Fibroblast of peridontal ligament (primary cell): ENCODE results near the gene SLC41A2.
"Not testable (repeated sequence)": the region's sequence is repeated elsewhere in the genome, so short reads cannot be mapped to it uniquely, and the experiment has no call there.

Source experiments
- DNase-seq: peaks from one replicate; pipeline ENCODE4 v3.0.0-alpha.2; 2010; ENCODE audit errors: extremely low read depth

The SLC41A2 gene

GRCh38 chr12:104964167-104964855 is 6.2 kb upstream of the SLC41A2 start:
- DNase-seq = no peak

- DNase-seq = no peak
Observed at GRCh38 chr12:104963757-104964156, 5.7 kb upstream of the SLC41A2 start.

GRCh38 chr12:104960464-104960863 is 2.4 kb upstream of the SLC41A2 start:
- no peak for DNase-seq

GRCh38 chr12:104959335-104959841 is 1.3 kb upstream of the SLC41A2 start:
- peak; percentile 75 for DNase-seq

GRCh38 chr12:104958805-104959334 is 780 bp upstream of the SLC41A2 start:
- no peak for DNase-seq

GRCh38 chr12:104957719-104958000 is 430 bp downstream of the SLC41A2 start:
- DNase-seq = no peak

- peak; percentile 28 for DNase-seq
Observed at GRCh38 chr12:104956870-104957718, 996 bp downstream of the SLC41A2 start.

GRCh38 chr12:104955703-104956102 is 2.4 kb downstream of the SLC41A2 start:
- no peak for DNase-seq

GRCh38 chr12:104953323-104953722 is 4.8 kb downstream of the SLC41A2 start:
- no peak for DNase-seq

GRCh38 chr12:104952816-104953215 is 5.3 kb downstream of the SLC41A2 start:
- no peak for DNase-seq

GRCh38 chr12:104951759-104952509 is 6.2 kb downstream of the SLC41A2 start:
- DNase-seq = peak; percentile 51

- DNase-seq = not testable (repeated sequence)
Observed at GRCh38 chr12:104948716-104949115, 9.4 kb downstream of the SLC41A2 start.

GRCh38 chr12:104944252-104944651 is 13.8 kb downstream of the SLC41A2 start:
- DNase-seq = no peak

- DNase-seq = not testable (repeated sequence)
Observed at GRCh38 chr12:104943401-104943800, 14.7 kb downstream of the SLC41A2 start.

GRCh38 chr12:104942075-104942474 is 16.0 kb downstream of the SLC41A2 start:
- no peak for DNase-seq

GRCh38 chr12:104941454-104941853 is 16.6 kb downstream of the SLC41A2 start:
- no peak for DNase-seq

- DNase-seq = no peak
Observed at GRCh38 chr12:104939089-104939488, 19.0 kb downstream of the SLC41A2 start.

GRCh38 chr12:104938371-104938770 is 19.7 kb downstream of the SLC41A2 start:
- peak; percentile 9 for DNase-seq

- no peak for DNase-seq
Observed at GRCh38 chr12:104935886-104936285, 22.2 kb downstream of the SLC41A2 start.

GRCh38 chr12:104933778-104934177 is 24.3 kb downstream of the SLC41A2 start:
- no peak for DNase-seq

- no peak for DNase-seq
Observed at GRCh38 chr12:104933128-104933527, 25.0 kb downstream of the SLC41A2 start.
